ENCODE measurements around the gene RASAL2.
"Not testable (repeated sequence)": the region's sequence is repeated elsewhere in the genome, so short reads cannot be mapped to it uniquely, and the experiment has no call there.

Gene RASAL2

GRCh38 chr1:178076607-178077006, 17.3 kb upstream of the RASAL2 start:
- no peak for DNase-seq (ENCODE audit: low read depth, low spot score)
- TF ChIP-seq CTCF (IDR thresholded peaks at IDR 0.05; ENCODE audit: insufficient read depth, low read length, missing control alignments): no peak
- no peak overlapping the region for H3K4me3 ChIP-seq (ENCODE audit: low read depth, low read length)
- ChIA-PET POLR2A (no interaction called here), CTCF (interaction anchor here (1.0 kb wide), 2 partner anchors 9 to 45 kb away, joined by 3 to 4 read pairs; no protein-coding TSS in a partner anchor)

DNA sequence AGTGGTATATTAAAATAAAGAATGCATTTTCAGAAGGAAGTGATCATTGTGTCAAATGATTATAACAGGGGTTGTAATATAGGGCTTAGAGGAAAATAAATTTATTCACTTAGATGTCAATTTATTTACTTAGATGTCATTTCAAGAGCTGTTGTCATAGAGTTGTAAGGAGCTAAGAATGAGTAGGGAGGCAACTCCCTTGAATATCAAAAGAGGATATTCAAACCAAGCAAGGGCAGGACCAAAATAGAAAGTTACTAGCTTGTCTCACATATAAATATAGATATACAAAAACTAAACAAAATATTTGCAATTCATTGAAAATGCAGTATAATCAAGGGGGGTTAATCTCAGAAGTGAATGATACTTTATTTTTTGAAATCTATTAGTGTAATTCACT, 16.0 kb upstream of the RASAL2 start:
- ChIA-PET CTCF (no interaction called here), POLR2A (no interaction called here)
- H3K4me3 ChIP-seq (ENCODE audit: low read depth, low read length): no peak overlapping the region
- no peak for TF ChIP-seq CTCF (IDR thresholded peaks at IDR 0.05; ENCODE audit: insufficient read depth, low read length, missing control alignments)
- no peak for DNase-seq (ENCODE audit: low read depth, low spot score)

GRCh38 chr1:178086294-178086693, 7.6 kb upstream of the RASAL2 start:
- no peak overlapping the region for H3K4me3 ChIP-seq (ENCODE audit: low read depth, low read length)
- no peak for DNase-seq (ENCODE audit: low read depth, low spot score)
- POLR2A ChIA-PET: no interaction called here
- TF ChIP-seq CTCF (IDR thresholded peaks at IDR 0.05; ENCODE audit: insufficient read depth, low read length, missing control alignments): no peak
- CTCF ChIA-PET: interaction anchor here (1.1 to 2.1 kb wide), 5 partner anchors 10 to 213 kb away, joined by 3 to 9 read pairs (median 4); no protein-coding TSS in a partner anchor

GRCh38 chr1:178086766-178087165, 7.1 kb upstream of the RASAL2 start:
- POLR2A ChIA-PET: no interaction called here
- CTCF ChIA-PET: interaction anchor here (1.1 to 1.9 kb wide), 3 partner anchors 11 to 30 kb away, joined by 3 to 4 read pairs (median 3); no protein-coding TSS in a partner anchor

GRCh38 chr1:178088651-178089050, 5.3 kb upstream of the RASAL2 start:
- no peak for DNase-seq (ENCODE audit: low read depth, low spot score)
- no peak for TF ChIP-seq CTCF (IDR thresholded peaks at IDR 0.05; ENCODE audit: insufficient read depth, low read length, missing control alignments)
- ChIA-PET CTCF (interaction anchor here (1.0 to 2.1 kb wide), 3 partner anchors 51 to 222 kb away, joined by 3 to 7 read pairs (median 4); no protein-coding TSS in a partner anchor), POLR2A (no interaction called here)
- no peak overlapping the region for H3K4me3 ChIP-seq (ENCODE audit: low read depth, low read length)

More at GRCh38 chr1:178086766-178087165, 7.1 kb upstream of the RASAL2 start:
- H3K4me3 ChIP-seq (ENCODE audit: low read depth, low read length): no peak overlapping the region
- TF ChIP-seq CTCF (IDR thresholded peaks at IDR 0.05; ENCODE audit: insufficient read depth, low read length, missing control alignments): no peak
- DNase-seq (ENCODE audit: low read depth, low spot score): no peak

DNA sequence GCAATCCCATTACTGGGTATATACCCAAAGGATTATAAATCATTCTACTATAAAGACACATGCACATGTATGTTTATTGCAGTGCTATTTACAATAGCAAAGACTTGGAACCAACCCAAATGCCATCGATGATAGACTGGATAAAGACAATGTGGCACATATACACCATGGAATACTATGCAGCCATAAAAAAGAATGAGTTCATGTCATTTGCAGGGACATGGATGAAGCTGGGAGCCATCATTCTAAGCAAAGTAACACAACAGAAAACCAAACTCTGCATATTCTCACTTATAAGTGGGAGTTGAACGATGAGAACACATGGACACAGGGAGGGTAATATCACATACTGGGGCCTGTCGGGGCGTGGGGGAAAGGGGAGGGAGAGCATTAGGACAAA, 2.5 kb upstream of the RASAL2 start:
- DNase-seq (ENCODE audit: low read depth, low spot score); POLR2A ChIA-PET; H3K4me3 ChIP-seq (ENCODE audit: low read depth, low read length): not testable (repeated sequence)
- CTCF ChIA-PET: interaction anchor here (3.3 to 4.7 kb wide), 2 partner anchors 32 to 54 kb away, joined by 13 to 23 read pairs; no protein-coding TSS in a partner anchor
